Measurements from ENCODE around the gene KRI1.
A peak's percentile ranks its signal among the peaks of the same experiment; 100 is the strongest.

The KRI1 gene

GRCh38 chr19:10565567-10566407 lies at the start of gene KRI1:
KRI1 (minus strand) TSS chr19:10566010; CDS start chr19:10565999, 11 bp downstream.
- H3K27ac Mint-ChIP-seq, result peak within 1 kb of the TSS; percentile 91
- no peaks in the 10 kb centered on the region for H3K9me3 Mint-ChIP-seq
- peak; percentile 57 for ATAC-seq (ENCODE audit: low read depth)
- peak; percentile 98 to 99 for DNase-seq (ENCODE audit: low spot score in 2 of 2)
- no peaks in the 10 kb centered on the region for H3K27me3 Mint-ChIP-seq
- H3K4me3 Mint-ChIP-seq, result peak within 1 kb of the TSS; percentile 91
- H3K4me1 Mint-ChIP-seq, result peaks cover 26% of the 10 kb centered on the region
- peaks cover 11% of the 10 kb centered on the region for H3K36me3 Mint-ChIP-seq

- DNase-seq (ENCODE audit: low spot score in 2 of 2), result no peak
- no peaks in the 10 kb centered on the region for H3K27me3 Mint-ChIP-seq
- H3K27ac Mint-ChIP-seq, result peak overlapping the region; percentile 35
- peaks cover 13% of the 10 kb centered on the region for H3K36me3 Mint-ChIP-seq
- no peak for ATAC-seq (ENCODE audit: low read depth)
- H3K4me3 Mint-ChIP-seq, result peak overlapping the region; percentile 24
- H3K9me3 Mint-ChIP-seq, result no peaks in the 10 kb centered on the region
- H3K4me1 Mint-ChIP-seq, result peaks cover 19% of the 10 kb centered on the region
These were observed 46.8 kb upstream of the KRI1 start for GRCh38 chr19:10612499-10613119.

GRCh38 chr19:10611907-10612306 lies 46.1 kb upstream of the KRI1 start:
- no peaks in the 10 kb centered on the region for H3K9me3 Mint-ChIP-seq
- ATAC-seq (ENCODE audit: low read depth) (no peak), DNase-seq (ENCODE audit: low spot score in 2 of 2) (no peak)
- peaks cover 10% of the 10 kb centered on the region for H3K36me3 Mint-ChIP-seq
- H3K4me1 Mint-ChIP-seq, result peaks cover 14% of the 10 kb centered on the region
- H3K27me3 Mint-ChIP-seq, result no peaks in the 10 kb centered on the region
- no peak overlapping the region for H3K4me3 Mint-ChIP-seq
- H3K27ac Mint-ChIP-seq, result no peak overlapping the region

GRCh38 chr19:10604460-10604980 lies 38.7 kb upstream of the KRI1 start:
- H3K9me3 Mint-ChIP-seq, result no peaks in the 10 kb centered on the region
- peak overlapping the region; percentile 96 for H3K27ac Mint-ChIP-seq
- peak; percentile 28 for ATAC-seq (ENCODE audit: low read depth)
- no peaks in the 10 kb centered on the region for H3K27me3 Mint-ChIP-seq
- peak; percentile 30 to 56 for DNase-seq (ENCODE audit: low spot score in 2 of 2)
- H3K36me3 Mint-ChIP-seq, result peaks cover 4% of the 10 kb centered on the region
- peak overlapping the region; percentile 99 for H3K4me3 Mint-ChIP-seq
- peaks cover 17% of the 10 kb centered on the region for H3K4me1 Mint-ChIP-seq

DNA sequence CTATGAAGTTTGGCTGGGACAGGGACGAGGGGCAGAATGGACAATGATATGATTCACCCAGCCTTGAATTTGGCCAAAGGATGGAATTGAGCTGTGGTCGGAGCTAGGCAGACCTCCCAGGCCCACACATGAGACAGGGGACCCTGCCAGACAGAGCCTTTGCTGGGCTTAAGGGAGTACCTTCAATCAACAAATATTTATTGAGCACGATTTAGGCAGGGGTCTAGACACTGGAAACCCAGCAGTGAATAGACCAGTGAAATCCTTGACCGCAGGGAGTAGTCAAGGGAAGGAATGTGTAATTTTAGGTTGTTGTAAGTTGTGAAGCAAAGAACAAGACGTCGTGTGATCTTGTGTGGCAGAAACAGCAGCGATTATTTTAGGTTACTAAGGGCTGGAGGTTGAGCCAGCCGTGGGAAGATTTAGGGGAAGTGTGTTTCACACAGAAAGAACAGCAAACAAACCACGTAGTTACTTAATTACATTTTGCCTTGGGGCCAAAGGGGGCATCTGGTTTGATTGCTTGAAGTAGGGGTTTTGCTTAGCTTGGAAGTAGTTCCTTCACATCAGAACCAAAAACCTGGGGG lies 38.2 kb upstream of the KRI1 start:
- peaks cover 17% of the 10 kb centered on the region for H3K4me1 Mint-ChIP-seq
- no peaks in the 10 kb centered on the region for H3K9me3 Mint-ChIP-seq
- ATAC-seq (ENCODE audit: low read depth), result peak; percentile 54
- peaks cover 4% of the 10 kb centered on the region for H3K36me3 Mint-ChIP-seq
- H3K4me3 Mint-ChIP-seq, result peak overlapping the region; percentile 99
- peak overlapping the region; percentile 96 for H3K27ac Mint-ChIP-seq
- DNase-seq (ENCODE audit: low spot score in 2 of 2), result peak; percentile 62 to 66
- H3K27me3 Mint-ChIP-seq, result no peaks in the 10 kb centered on the region

GRCh38 chr19:10603084-10603872 lies 37.5 kb upstream of the KRI1 start:
- ATAC-seq (ENCODE audit: low read depth), result peak; percentile 45
- H3K27ac Mint-ChIP-seq, result peak overlapping the region; percentile 96
- peaks cover 18% of the 10 kb centered on the region for H3K4me1 Mint-ChIP-seq

DNA sequence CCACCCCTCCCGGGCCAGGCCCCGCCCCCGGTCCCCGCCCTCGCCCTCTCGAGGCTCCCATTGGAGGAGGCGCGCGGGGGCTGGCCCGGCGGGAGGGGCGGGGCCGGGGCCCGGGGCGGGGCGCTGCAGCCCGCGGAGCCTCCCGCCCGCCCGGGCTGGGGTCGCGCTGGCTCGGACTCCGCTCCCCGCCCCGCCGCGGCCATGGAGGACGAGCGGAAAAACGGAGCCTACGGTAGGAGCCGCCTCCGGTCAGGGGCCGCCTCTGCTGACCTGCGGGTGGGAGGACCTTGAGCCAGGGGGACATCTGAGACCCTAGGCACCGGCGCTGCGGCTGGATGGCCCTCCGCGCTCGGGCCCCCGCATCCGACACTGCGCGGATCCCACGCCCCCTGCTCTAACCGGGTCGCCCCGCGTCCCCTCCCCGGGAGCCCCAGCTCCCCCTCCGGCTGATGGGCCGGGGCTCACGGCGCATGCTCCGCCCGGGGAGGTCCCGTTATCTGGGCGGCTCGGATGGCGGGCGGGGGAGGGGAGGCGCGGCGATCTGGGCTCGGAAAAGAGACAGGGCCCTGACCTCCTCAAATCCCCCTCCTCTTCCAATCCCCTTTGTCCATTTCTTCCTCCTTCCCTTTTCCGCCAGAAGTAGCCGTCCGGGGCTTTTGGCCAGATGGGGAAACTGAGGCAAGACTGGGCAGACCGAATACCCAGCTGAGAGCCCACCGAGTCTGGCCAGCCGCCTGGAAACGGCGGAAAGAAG lies 36.7 kb upstream of the KRI1 start:
- Mint-ChIP-seq H3K9me3 (no peaks in the 10 kb centered on the region), H3K36me3 (peaks cover 4% of the 10 kb centered on the region), H3K27ac (peak overlapping the region; percentile 96), H3K27me3 (no peaks in the 10 kb centered on the region), H3K4me1 (peaks cover 21% of the 10 kb centered on the region), H3K4me3 (peak overlapping the region; percentile 99)
- ATAC-seq (ENCODE audit: low read depth), result peak; percentile 71
- DNase-seq (ENCODE audit: low spot score in 2 of 2), result peak; percentile 79 to 85

More at GRCh38 chr19:10603084-10603872, 37.5 kb upstream of the KRI1 start:
- peaks cover 4% of the 10 kb centered on the region for H3K36me3 Mint-ChIP-seq
- DNase-seq (ENCODE audit: low spot score in 2 of 2), result peak in 1 of 2 donors; percentile 71
- peak overlapping the region; percentile 99 for H3K4me3 Mint-ChIP-seq
- no peaks in the 10 kb centered on the region for H3K27me3 Mint-ChIP-seq
- no peaks in the 10 kb centered on the region for H3K9me3 Mint-ChIP-seq

DNA sequence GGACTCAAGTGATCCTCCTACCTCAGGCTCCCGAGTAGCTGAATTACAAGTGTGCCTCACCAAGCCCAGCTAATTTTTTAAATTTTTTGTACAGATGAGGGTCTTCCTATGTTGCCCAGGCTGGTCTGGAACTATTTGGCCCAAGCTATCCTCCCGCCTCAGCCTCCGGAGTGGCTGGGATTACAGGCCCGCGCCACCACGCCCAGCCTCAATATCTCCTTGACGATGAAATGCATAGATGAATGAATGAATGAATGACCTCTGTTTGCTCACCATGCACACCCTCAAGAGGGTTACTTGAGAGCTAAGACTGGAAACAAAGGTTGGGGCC lies 36.2 kb upstream of the KRI1 start:
- ATAC-seq (ENCODE audit: low read depth), result no peak
- Mint-ChIP-seq H3K9me3 (no peaks in the 10 kb centered on the region), H3K36me3 (peaks cover 4% of the 10 kb centered on the region), H3K4me1 (peaks cover 23% of the 10 kb centered on the region), H3K27ac (no peak overlapping the region), H3K4me3 (peak overlapping the region; percentile 79), H3K27me3 (no peaks in the 10 kb centered on the region)
- DNase-seq (ENCODE audit: low spot score in 2 of 2), result no peak

- H3K4me3 Mint-ChIP-seq, result no peak overlapping the region
- peaks cover 4% of the 10 kb centered on the region for H3K36me3 Mint-ChIP-seq
- no peak for ATAC-seq (ENCODE audit: low read depth)
- DNase-seq (ENCODE audit: low spot score in 2 of 2), result no peak
- H3K27ac Mint-ChIP-seq, result no peak overlapping the region
- no peaks in the 10 kb centered on the region for H3K9me3 Mint-ChIP-seq
- no peaks in the 10 kb centered on the region for H3K27me3 Mint-ChIP-seq
- peaks cover 35% of the 10 kb centered on the region for H3K4me1 Mint-ChIP-seq
These were observed 34.3 kb upstream of the KRI1 start for GRCh38 chr19:10600149-10600548.

DNA sequence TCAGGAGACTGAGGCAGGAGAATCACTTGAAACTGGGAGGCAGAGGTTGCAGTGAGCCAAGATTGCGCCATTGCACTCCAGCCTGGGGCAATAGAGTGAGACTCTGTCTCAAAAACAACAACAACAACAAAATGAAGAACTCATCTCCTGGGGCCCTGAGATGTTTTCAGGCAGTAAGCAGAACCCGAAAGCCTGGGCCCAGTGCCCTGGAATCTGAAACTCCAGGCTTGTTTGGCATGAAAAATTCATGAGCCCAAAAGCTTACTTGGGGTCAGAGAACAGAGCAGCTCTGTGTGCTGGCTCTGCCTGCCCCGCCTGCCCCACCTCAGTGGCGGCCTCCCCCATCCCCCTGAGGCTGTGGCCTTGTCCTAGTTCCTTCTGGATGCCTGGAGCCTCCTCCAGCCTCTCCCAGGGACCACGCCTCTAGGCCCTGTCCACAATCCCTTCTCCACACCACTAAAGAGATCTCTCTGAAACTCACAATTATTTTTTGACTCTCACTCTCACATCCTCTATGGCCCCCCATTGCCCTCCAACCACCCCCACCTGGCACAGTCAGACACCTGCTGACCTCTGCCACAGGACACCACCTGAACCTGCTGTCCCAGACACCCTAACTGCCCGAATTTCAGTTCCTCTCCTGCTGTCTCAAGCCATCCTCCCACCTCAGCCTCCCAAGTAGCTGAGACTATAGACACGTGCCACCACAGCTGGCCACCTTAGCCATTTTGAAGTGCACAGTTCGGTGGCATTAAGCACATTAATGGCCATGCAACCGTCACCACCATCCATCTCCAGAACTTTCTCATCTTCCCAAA lies 28.2 kb upstream of the KRI1 start:
- Mint-ChIP-seq H3K9me3 (no peaks in the 10 kb centered on the region), H3K4me1 (peaks cover 27% of the 10 kb centered on the region), H3K27ac (peak overlapping the region; percentile 4), H3K4me3 (peak overlapping the region; percentile 47), H3K27me3 (no peaks in the 10 kb centered on the region), H3K36me3 (no peaks in the 10 kb centered on the region)
- DNase-seq (ENCODE audit: low spot score in 2 of 2) (no peak), ATAC-seq (ENCODE audit: low read depth) (peak; percentile 57)

DNA sequence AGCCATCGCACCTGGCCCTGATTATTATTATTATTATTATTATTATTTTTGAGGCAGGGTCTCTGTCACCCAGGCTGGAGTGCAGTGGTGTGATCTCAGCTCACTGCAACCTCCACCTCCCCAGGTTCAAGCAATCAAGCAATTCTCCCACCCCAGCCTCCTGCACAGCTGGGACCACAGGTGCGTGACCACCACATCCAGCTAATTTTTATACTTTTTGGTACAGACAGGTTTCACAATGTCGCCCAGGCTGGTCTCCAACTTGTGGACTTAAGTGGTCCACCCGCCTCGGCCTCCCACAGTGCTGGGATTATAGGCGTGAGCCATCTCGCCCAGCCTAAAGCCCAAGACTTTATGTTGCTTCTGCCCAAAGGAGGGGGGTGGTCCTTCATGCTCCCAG lies 27.3 kb upstream of the KRI1 start:
- ATAC-seq (ENCODE audit: low read depth) (no peak), DNase-seq (ENCODE audit: low spot score in 2 of 2) (no peak)
- Mint-ChIP-seq H3K4me3 (no peak overlapping the region), H3K36me3 (no peaks in the 10 kb centered on the region), H3K9me3 (no peaks in the 10 kb centered on the region), H3K4me1 (peaks cover 26% of the 10 kb centered on the region), H3K27ac (no peak overlapping the region), H3K27me3 (no peaks in the 10 kb centered on the region)

- no peak overlapping the region for H3K27ac Mint-ChIP-seq
These were observed 22.0 kb upstream of the KRI1 start for GRCh38 chr19:10587839-10588150.

More at GRCh38 chr19:10587839-10588150, 22.0 kb upstream of the KRI1 start:
- Mint-ChIP-seq H3K27me3 (peaks cover 4% of the 10 kb centered on the region), H3K9me3 (peaks cover 6% of the 10 kb centered on the region), H3K4me1 (peaks cover 16% of the 10 kb centered on the region), H3K36me3 (no peaks in the 10 kb centered on the region), H3K4me3 (no peak overlapping the region)
- DNase-seq (ENCODE audit: low spot score in 2 of 2) (no peak), ATAC-seq (ENCODE audit: low read depth) (no peak)
